H9 (cell line): ENCODE results near the gene SNX25. TPM values are rescaled to one million over a fixed set of nuclear protein-coding genes. Genes with fewer than 3 reads are reported as not detected.

Experiments used
- DNase-seq: peaks from one replicate; pipeline ENCODE4 v3.0.0-alpha.2; 2017
- H2AFZ ChIP-seq: one replicate; pipeline ENCODE4 v1.6.1; 2013; ENCODE audit warnings: mild to moderate bottlenecking, low read length, control low read depth, moderate library complexity
- H2AK5ac ChIP-seq: 2 replicates; pipeline ENCODE4 v1.6.1; 2013; ENCODE audit warnings: low read length, control low read depth, mixed read lengths; ENCODE audit not compliant: insufficient read length
- H2BK120ac ChIP-seq: one replicate; pipeline ENCODE4 v1.6.1; 2013; ENCODE audit warnings: low read depth, mild to moderate bottlenecking, low read length, control low read depth, inconsistent platforms; ENCODE audit not compliant: poor library complexity, severe bottlenecking
- H2BK12ac ChIP-seq: 2 replicates; pipeline ENCODE4 v1.6.1; 2013; ENCODE audit warnings: low read length, control low read depth, mixed read lengths, low read depth; ENCODE audit not compliant: insufficient read length
- H2BK15ac ChIP-seq: 2 replicates; pipeline ENCODE4 v1.6.1; 2013; ENCODE audit warnings: low read depth, low read length, control low read depth
- H2BK20ac ChIP-seq: one replicate; pipeline ENCODE4 v1.6.1; 2013; ENCODE audit warnings: low read depth, mild to moderate bottlenecking, low read length, control low read depth, inconsistent platforms; ENCODE audit not compliant: poor library complexity, severe bottlenecking
- H2BK5ac ChIP-seq: 2 replicates; pipeline ENCODE4 v1.6.1; 2013; ENCODE audit warnings: low read length, control low read depth, mixed read lengths; ENCODE audit not compliant: insufficient read length
- H3K14ac ChIP-seq: 2 replicates; pipeline ENCODE4 v1.6.1; 2013; ENCODE audit warnings: low read length, control low read depth; ENCODE audit not compliant: insufficient read depth
- H3K18ac ChIP-seq: 2 replicates; pipeline ENCODE4 v1.6.1; 2013; ENCODE audit warnings: low read depth, mild to moderate bottlenecking, mixed read lengths, low read length, control low read depth; ENCODE audit not compliant: insufficient read length
- H3K23ac ChIP-seq: 2 replicates; pipeline ENCODE4 v1.6.1; 2013; ENCODE audit warnings: low read length, control low read depth, mixed read lengths, low read depth; ENCODE audit not compliant: insufficient read length
- H3K23me2 ChIP-seq: 2 replicates; pipeline ENCODE4 v1.6.1; 2013; ENCODE audit warnings: low read depth, mild to moderate bottlenecking, mixed read lengths, low read length, control low read depth; ENCODE audit not compliant: insufficient read length, poor library complexity, severe bottlenecking
- H3K27ac ChIP-seq: 2 replicates; pipeline ENCODE4 v1.5.1; 2013; ENCODE audit warnings: low read length, control low read depth, mixed read lengths, low read depth; ENCODE audit not compliant: insufficient read length
- H3K27me3 ChIP-seq: 2 replicates; pipeline ENCODE4 v1.6.1; 2013; ENCODE audit warnings: low read length, control low read depth, inconsistent platforms; ENCODE audit not compliant: insufficient read depth
- H3K4ac ChIP-seq: 2 replicates; pipeline ENCODE4 v1.6.1; 2013; ENCODE audit warnings: low read depth, mild to moderate bottlenecking, control low read depth, inconsistent platforms, low read length, moderate library complexity
- H3K4me1 ChIP-seq: 2 replicates; pipeline ENCODE4 v1.6.1; 2013; ENCODE audit warnings: low read length, control low read depth, inconsistent platforms; ENCODE audit not compliant: insufficient read depth
- H3K4me2 ChIP-seq: 2 replicates; pipeline ENCODE4 v1.6.1; 2013; ENCODE audit warnings: low read length, control low read depth, mixed read lengths; ENCODE audit not compliant: insufficient read length, insufficient read depth
- H3K56ac ChIP-seq: 2 replicates; pipeline ENCODE4 v1.6.1; 2013; ENCODE audit warnings: low read depth, mild to moderate bottlenecking, mixed read lengths, low read length, control low read depth; ENCODE audit not compliant: insufficient read length
- H3K79me1 ChIP-seq: 2 replicates; pipeline ENCODE4 v1.6.1; 2013; ENCODE audit warnings: low read depth, mild to moderate bottlenecking, moderate library complexity, low read length, control low read depth, inconsistent platforms; ENCODE audit not compliant: insufficient read depth, poor library complexity, severe bottlenecking
- H3K79me2 ChIP-seq: 2 replicates; pipeline ENCODE4 v1.6.1; 2013; ENCODE audit warnings: low read length, control low read depth, inconsistent platforms; ENCODE audit not compliant: insufficient read depth
- H3K9ac ChIP-seq: 2 replicates; pipeline ENCODE4 v1.6.1; 2013; ENCODE audit warnings: low read length, control low read depth, mixed read lengths; ENCODE audit not compliant: insufficient read length; ENCODE audit errors: extremely low read depth
- H3K9me3 ChIP-seq: one replicate; pipeline ENCODE4 v1.6.1; 2013; ENCODE audit warnings: low read depth, low read length, inconsistent platforms; ENCODE audit not compliant: control insufficient read depth
- H3T11ph ChIP-seq: one replicate; pipeline ENCODE4 v1.6.1; 2013; ENCODE audit warnings: mild to moderate bottlenecking, low read length, control low read depth, inconsistent platforms
- H4K20me1 ChIP-seq: one replicate; pipeline ENCODE4 v1.6.1; 2013; ENCODE audit not compliant: control insufficient read depth, insufficient read length, insufficient read depth
- H4K5ac ChIP-seq: 2 replicates; pipeline ENCODE4 v1.6.1; 2013; ENCODE audit warnings: low read depth, mild to moderate bottlenecking, mixed read lengths, low read length, control low read depth; ENCODE audit not compliant: insufficient read length
- H4K8ac ChIP-seq: replicated peaks from 2 replicates; pipeline ENCODE4 v1.6.1; 2013; ENCODE audit warnings: low read length, control low read depth, mixed read lengths, low read depth; ENCODE audit not compliant: insufficient read length
- H4K91ac ChIP-seq: 2 replicates; pipeline ENCODE4 v1.6.1; 2013; ENCODE audit warnings: low read depth, mild to moderate bottlenecking, moderate library complexity, mixed read lengths, low read length, control low read depth; ENCODE audit not compliant: insufficient read length
- H3K27ac Mint-ChIP-seq, 3 experiments: 2 replicates in 2 of 3; 3 replicates in 1 of 3; pipeline ENCODE4 v1.8.0; 2020 to 2021; ENCODE audit warnings: mixed read lengths in 3 of 3, mild to moderate bottlenecking in 1 of 3, moderate library complexity in 1 of 3
- H3K27me3 Mint-ChIP-seq: 2 replicates; pipeline ENCODE4 v1.8.0; 2021; ENCODE audit warnings: low read depth, mild to moderate bottlenecking, moderate library complexity, mixed read lengths
- H3K36me3 Mint-ChIP-seq, 3 experiments: 2 replicates in 2 of 3; 3 replicates in 1 of 3; pipeline ENCODE4 v1.8.0; 2020 to 2021; ENCODE audit warnings: low read depth in 3 of 3, mixed read lengths in 3 of 3; ENCODE audit not compliant: insufficient read depth in 1 of 3
- H3K4me1 Mint-ChIP-seq, 2 experiments: 2 replicates each; pipeline ENCODE4 v1.8.0; 2020; ENCODE audit warnings: mixed read lengths in 2 of 2
- H3K4me3 Mint-ChIP-seq, 2 experiments: 2 replicates in 1 of 2; 3 replicates in 1 of 2; pipeline ENCODE4 v1.8.0; 2020 to 2021; ENCODE audit warnings: mild to moderate bottlenecking in 2 of 2, mixed read lengths in 2 of 2, moderate library complexity in 1 of 2
- H3K9me3 Mint-ChIP-seq, 2 experiments: 2 replicates in 1 of 2; 3 replicates in 1 of 2; pipeline ENCODE4 v1.8.0; 2020; ENCODE audit warnings: mild to moderate bottlenecking in 2 of 2, mixed read lengths in 2 of 2, moderate library complexity in 1 of 2
- WGBS: extraction: QIAGEN DNeasy Blood & Tissue Kit; methylation state at CpG from one replicate; pipeline ENCODE4 v1.1.7; 2013; ENCODE audit warnings: missing lambda C conversion rate, low lambda C conversion rate, mixed read lengths; ENCODE audit not compliant: insufficient read length; ENCODE audit errors: extremely low coverage; 5-methylcytosine and 5-hydroxymethylcytosine counted together
- total RNA-seq: library from RNA; stranded (reverse); gene quantifications from 2 replicates; pipeline ENCODE4 v1.2.1, GENCODE V29; 2021
- TF ChIP-seq, protein P1 (sequence below): fragments of 200-600 bp; sonication (generic); conservative IDR thresholded peaks from 3 replicates; pipeline ENCODE4 v1.8.0; 2021; ENCODE audit warnings: antibody characterized with exemption, mild to moderate bottlenecking

The SNX25 gene
- total RNA-seq, 1 experiment from 2014 or later: 28.2 TPM

DNA sequence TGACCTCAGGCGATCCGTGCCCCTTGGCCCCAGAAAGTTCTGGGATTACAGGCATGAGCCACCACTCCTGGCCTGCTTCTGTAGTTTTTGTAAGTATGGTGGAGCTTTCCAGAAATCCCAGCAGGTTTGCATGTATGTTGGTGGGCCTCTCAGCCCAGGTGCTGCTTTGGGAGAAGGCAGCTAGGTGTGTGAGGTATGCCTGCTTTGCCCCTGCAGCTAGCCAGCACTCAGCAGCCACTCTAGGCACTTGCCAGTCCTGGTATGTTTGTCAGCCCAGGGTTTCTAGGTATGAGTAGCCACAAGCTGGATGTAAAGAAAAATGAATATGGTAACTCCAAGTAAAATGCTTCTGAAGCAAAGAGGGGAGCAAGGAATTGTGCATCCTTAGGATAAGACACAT, 8.9 kb downstream of the SNX25 start:
- no peak overlapping the region for H3T11ph ChIP-seq
- no peak overlapping the region for H3K4me2 ChIP-seq
- Mint-ChIP-seq H3K9me3 (no peaks in the 10 kb centered on the region), H3K27me3 (no peaks in the 10 kb centered on the region), H3K4me1 (peaks cover 28 to 31% of the 10 kb centered on the region in 2 experiments), H3K27ac (no peak overlapping the region), H3K4me3 (no peak overlapping the region), H3K36me3 (peaks cover 0 to 5% (median 4%) of the 10 kb centered on the region in 3 experiments; a peak in 3 of 7 replicates)
- H3K18ac ChIP-seq: no peak overlapping the region
- no peak overlapping the region for H4K91ac ChIP-seq
- TF ChIP-seq, protein P1, sequence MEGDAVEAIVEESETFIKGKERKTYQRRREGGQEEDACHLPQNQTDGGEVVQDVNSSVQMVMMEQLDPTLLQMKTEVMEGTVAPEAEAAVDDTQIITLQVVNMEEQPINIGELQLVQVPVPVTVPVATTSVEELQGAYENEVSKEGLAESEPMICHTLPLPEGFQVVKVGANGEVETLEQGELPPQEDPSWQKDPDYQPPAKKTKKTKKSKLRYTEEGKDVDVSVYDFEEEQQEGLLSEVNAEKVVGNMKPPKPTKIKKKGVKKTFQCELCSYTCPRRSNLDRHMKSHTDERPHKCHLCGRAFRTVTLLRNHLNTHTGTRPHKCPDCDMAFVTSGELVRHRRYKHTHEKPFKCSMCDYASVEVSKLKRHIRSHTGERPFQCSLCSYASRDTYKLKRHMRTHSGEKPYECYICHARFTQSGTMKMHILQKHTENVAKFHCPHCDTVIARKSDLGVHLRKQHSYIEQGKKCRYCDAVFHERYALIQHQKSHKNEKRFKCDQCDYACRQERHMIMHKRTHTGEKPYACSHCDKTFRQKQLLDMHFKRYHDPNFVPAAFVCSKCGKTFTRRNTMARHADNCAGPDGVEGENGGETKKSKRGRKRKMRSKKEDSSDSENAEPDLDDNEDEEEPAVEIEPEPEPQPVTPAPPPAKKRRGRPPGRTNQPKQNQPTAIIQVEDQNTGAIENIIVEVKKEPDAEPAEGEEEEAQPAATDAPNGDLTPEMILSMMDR: no peak
- H3K23me2 ChIP-seq: no peaks in the 10 kb centered on the region
- H3K4ac ChIP-seq: no peak overlapping the region
- H3K4me1 ChIP-seq: peaks cover 5% of the 10 kb centered on the region; the same call in 1 of the 2 replicates
- no peak overlapping the region for H3K23ac ChIP-seq
- no peak for DNase-seq
- H2BK5ac ChIP-seq: no peak overlapping the region
- no peak overlapping the region for H3K27ac ChIP-seq
- no CpG with 5 or more reads among the region's 2 CpGs for WGBS
- no peaks in the 10 kb centered on the region for H3K27me3 ChIP-seq
- H3K79me2 ChIP-seq: no peaks in the 10 kb centered on the region
- H2BK120ac ChIP-seq: no peak overlapping the region
- H3K14ac ChIP-seq: no peak overlapping the region
- no peak overlapping the region for H4K8ac ChIP-seq
- no peak overlapping the region for H3K9ac ChIP-seq
- no peak overlapping the region for H2AFZ ChIP-seq
- no peak overlapping the region for H2BK12ac ChIP-seq
- H2AK5ac ChIP-seq: no peak overlapping the region
- H3K56ac ChIP-seq: no peak overlapping the region
- no peak overlapping the region for H4K5ac ChIP-seq
- no peak overlapping the region for H2BK15ac ChIP-seq
- no peaks in the 10 kb centered on the region for H3K9me3 ChIP-seq
- H2BK20ac ChIP-seq: no peak overlapping the region
- H3K79me1 ChIP-seq: peaks cover 5% of the 10 kb centered on the region
- H4K20me1 ChIP-seq: no peaks in the 10 kb centered on the region
